Kidney (tissue), 14 donors: ENCODE results near the gene NANS. TPM values are rescaled to one million over a fixed set of nuclear protein-coding genes. Genes with fewer than 3 reads are reported as not detected.

ENCODE experiments used
- DNase-seq, 5 donors: peaks; one replicate each; pipeline ENCODE4 v3.0.0-alpha.2; 2013 to 2020
- FAIRE-seq: peaks from 2 replicates; lab custom pipeline; 2012; peaks lifted over from hg19 to GRCh38; lab: Jason Lieb, UNC
- H3K27ac ChIP-seq, 2 donors: one replicate each; pipeline ENCODE4 v1.7.0; 2013; ENCODE audit warnings: low read depth in 2 of 2, low read length in 2 of 2, inconsistent platforms in 1 of 2
- H3K27me3 ChIP-seq: one replicate; pipeline ENCODE4 v1.7.1; 2013; ENCODE audit warnings: low read length, inconsistent platforms; ENCODE audit not compliant: control insufficient read depth, insufficient read depth
- H3K36me3 ChIP-seq, 3 donors: one replicate each; pipeline versions ENCODE4 v1.7.0 to v1.7.1; 2013; ENCODE audit warnings: low read length in 3 of 3, control low read depth in 1 of 3, inconsistent platforms in 1 of 3; ENCODE audit not compliant: insufficient read depth in 3 of 3, control insufficient read depth in 2 of 3
- H3K4me1 ChIP-seq, 3 donors: one replicate each; pipeline versions ENCODE4 v1.7.0 to v1.7.1; 2013; ENCODE audit warnings: low read length in 3 of 3, inconsistent platforms in 1 of 3, low read depth in 1 of 3; ENCODE audit not compliant: control insufficient read depth in 2 of 3, insufficient read depth in 2 of 3
- H3K4me3 ChIP-seq, 3 donors: one replicate each; pipeline versions ENCODE4 v1.7.0 to v1.8.1; 2013; ENCODE audit warnings: low read length in 3 of 3, control low read depth in 1 of 3, inconsistent platforms in 1 of 3
- H3K9ac ChIP-seq, 3 donors: one replicate each; pipeline versions ENCODE4 v1.7.0 to v1.7.1; 2013; ENCODE audit warnings: low read length in 3 of 3, control low read depth in 1 of 3, inconsistent platforms in 1 of 3
- H3K9me3 ChIP-seq, 3 donors: one replicate each; pipeline versions ENCODE4 v1.7.0 to v1.7.1; 2013; ENCODE audit warnings: low read length in 3 of 3, control low read depth in 1 of 3, inconsistent platforms in 1 of 3; ENCODE audit not compliant: control insufficient read depth in 2 of 3, insufficient read depth in 1 of 3
- intact Hi-C: fragments of 100-400 bp; cut with DNase I; formaldehyde crosslinking; loops from one replicate; pipeline ENCODE4 v1.11.1; 2022
- polyA plus RNA-seq: library from polyadenylated mRNA; stranded (reverse); fragments of 350-450 nt; fragmentation: Illumina TruSeq; extraction: RNeasy Lipid Tissue Mini Kit (QIAGEN cat#74804); gene quantifications from one replicate; pipeline ENCODE4 v1.2.3, GENCODE V29; 2014; ENCODE audit warnings: low read depth, low replicate concordance; ENCODE audit not compliant: insufficient read depth
- total RNA-seq: library from RNA; stranded (reverse); fragmentation: NEBNext Ultra II Directional; extraction: Animal tissue kit (Norgen Biotek cat#: 25700); gene quantifications from one replicate; pipeline ENCODE4 v1.2.1, GENCODE V29; 2021
- TF ChIP-seq, protein P1 (sequence below): IDR thresholded peaks from 3 replicates; pipeline ENCODE4 v1.5.1; 2012; ENCODE audit warnings: mild to moderate bottlenecking, moderate library complexity, borderline replicate concordance; ENCODE audit not compliant: insufficient read depth; ENCODE audit errors: extremely low read depth
- donor health status: control.
- donor health status: control.
- donor health status: control.
- donor health status: control.
- donor health status: control.
- donor health status: DM: yes; HTN: yes; CAD: no.
- donor health status: Normal renal cell carcinoma (clear cell type).

The NANS gene
- total and polyA plus RNA-seq, 2 donors from 2014 or later = 35.8 to 47.7 TPM

DNA sequence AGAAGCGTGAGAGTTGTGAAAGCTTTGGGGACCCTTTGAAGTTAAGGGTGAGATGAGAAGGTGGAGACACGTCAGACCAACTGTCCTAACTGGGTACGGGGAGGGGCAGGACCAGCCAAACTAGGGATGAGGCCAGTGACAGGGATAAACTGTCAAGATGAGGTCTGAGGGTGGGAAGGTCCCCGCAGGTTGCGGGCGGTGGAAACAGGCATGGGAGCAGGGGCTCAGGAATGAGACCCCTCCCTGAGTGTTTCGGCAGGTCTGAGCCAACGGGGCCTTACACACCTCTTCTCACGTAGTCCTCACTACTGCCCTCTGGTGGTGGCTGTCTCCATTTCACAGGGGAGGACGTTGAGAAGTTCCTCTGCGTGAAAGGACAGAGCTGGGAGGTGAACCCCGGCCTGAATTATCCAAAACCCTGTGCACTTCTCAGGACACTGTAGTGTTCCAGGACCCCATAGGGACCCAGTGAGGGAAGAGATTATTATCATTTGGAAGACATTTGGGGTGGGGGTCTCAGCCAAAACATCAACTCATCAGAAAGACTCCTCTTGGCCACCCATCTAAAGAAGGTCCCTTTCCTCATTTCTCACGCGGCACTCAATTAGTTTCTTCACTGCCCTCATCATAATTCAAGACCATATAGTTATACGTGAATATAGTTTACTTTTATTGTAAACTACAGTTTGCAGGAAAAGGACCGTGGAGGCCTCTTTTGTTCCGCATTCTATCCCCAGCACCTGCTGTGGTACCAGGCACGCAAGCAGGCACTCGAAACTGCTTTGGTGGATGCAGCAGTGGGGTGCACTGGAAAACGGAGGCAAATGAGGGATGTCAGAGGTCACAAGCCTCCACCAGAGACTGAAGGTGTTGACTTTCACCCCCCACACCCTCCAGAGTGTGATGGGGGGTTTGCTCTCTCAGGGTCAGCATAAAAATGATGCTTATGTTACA is 21.7 kb upstream of the NANS start:
- FAIRE-seq = no peak
- no peak overlapping the region for H3K9ac ChIP-seq

DNA sequence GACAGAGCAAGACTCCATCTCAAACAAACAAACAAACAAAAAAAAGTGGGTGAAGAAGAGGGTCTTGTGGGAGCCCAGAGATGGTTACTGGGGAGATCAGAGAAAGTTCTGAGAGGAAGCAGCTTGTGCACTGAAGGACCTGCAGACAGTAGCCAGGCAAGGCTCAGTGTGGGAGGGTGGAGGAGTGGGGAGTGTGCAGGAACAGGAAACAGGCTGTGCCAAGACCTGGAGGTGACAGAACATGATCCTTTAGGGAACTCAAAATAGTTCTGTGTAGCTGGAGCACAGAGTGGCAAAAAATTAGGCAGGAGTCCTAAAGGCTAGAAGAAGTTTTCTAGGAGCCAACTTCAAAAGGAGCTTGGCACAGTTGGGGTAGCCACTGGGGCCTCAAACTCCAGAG is 19.2 kb upstream of the NANS start:
- Histone ChIP-seq H3K4me3 (no peak overlapping the region), H3K9ac (no peak overlapping the region), H3K27me3 (no peaks in the 10 kb centered on the region), H3K36me3 (no peaks in the 10 kb centered on the region), H3K27ac (no peak overlapping the region), H3K4me1 (peaks cover 0 to 3% (median 0%) of the 10 kb centered on the region in 3 donors), H3K9me3 (no peaks in the 10 kb centered on the region)
- DNase-seq (no peak), FAIRE-seq (no peak)
- intact Hi-C loops = loop anchor here (10.0 kb wide), 1 partner anchor 113 kb away; the partner anchor contains the start of gene TRMO
- TF ChIP-seq, protein P1, sequence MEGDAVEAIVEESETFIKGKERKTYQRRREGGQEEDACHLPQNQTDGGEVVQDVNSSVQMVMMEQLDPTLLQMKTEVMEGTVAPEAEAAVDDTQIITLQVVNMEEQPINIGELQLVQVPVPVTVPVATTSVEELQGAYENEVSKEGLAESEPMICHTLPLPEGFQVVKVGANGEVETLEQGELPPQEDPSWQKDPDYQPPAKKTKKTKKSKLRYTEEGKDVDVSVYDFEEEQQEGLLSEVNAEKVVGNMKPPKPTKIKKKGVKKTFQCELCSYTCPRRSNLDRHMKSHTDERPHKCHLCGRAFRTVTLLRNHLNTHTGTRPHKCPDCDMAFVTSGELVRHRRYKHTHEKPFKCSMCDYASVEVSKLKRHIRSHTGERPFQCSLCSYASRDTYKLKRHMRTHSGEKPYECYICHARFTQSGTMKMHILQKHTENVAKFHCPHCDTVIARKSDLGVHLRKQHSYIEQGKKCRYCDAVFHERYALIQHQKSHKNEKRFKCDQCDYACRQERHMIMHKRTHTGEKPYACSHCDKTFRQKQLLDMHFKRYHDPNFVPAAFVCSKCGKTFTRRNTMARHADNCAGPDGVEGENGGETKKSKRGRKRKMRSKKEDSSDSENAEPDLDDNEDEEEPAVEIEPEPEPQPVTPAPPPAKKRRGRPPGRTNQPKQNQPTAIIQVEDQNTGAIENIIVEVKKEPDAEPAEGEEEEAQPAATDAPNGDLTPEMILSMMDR = no peak

More for the DNA sequence above, 21.7 kb upstream of the NANS start:
- Histone ChIP-seq H3K27me3 (no peaks in the 10 kb centered on the region), H3K27ac (no peak overlapping the region), H3K4me1 (peaks cover 0 to 3% (median 0%) of the 10 kb centered on the region in 3 donors), H3K36me3 (no peaks in the 10 kb centered on the region), H3K9me3 (no peaks in the 10 kb centered on the region), H3K4me3 (no peak overlapping the region)
- peak; percentile 74 to 89 (median 76) for DNase-seq
- TF ChIP-seq, protein P1 = peak; percentile 82
- intact Hi-C loops = loop anchor here (10.0 kb wide), 1 partner anchor 110 kb away; the partner anchor contains the start of gene TRMO

DNA sequence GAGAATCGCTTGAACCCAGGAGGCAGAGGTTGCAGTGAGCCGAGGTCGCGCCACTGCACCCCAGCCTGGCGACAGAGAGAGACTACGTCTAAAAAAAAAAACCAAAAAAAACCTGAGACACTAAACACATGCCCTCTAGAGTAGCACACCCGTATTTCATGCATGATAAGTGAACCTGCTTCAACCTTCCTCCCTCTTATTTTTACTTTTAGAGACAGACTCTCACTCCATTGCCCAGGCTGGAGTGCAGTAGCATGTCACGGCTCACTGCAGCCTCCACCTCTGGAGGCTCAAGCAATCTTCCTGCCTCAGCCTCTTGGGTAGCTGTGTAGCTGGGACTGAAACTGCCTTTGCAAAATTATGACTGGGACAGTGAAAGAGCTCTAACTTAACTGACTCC is 17.6 kb upstream of the NANS start:
- H3K36me3 ChIP-seq = no peaks in the 10 kb centered on the region
- DNase-seq = peak in 1 of 5 donors; percentile 26
- H3K9ac ChIP-seq = no peak overlapping the region
- no peak overlapping the region for H3K4me3 ChIP-seq
- H3K27ac ChIP-seq = no peak overlapping the region
- H3K9me3 ChIP-seq = no peaks in the 10 kb centered on the region
- intact Hi-C loops = loop anchor here (10.0 kb wide), 1 partner anchor 114 kb away; the partner anchor contains the start of gene TRMO
- TF ChIP-seq, protein P1 = no peak
- peaks cover 0 to 3% (median 0%) of the 10 kb centered on the region in 3 donors for H3K4me1 ChIP-seq
- H3K27me3 ChIP-seq = no peaks in the 10 kb centered on the region
- FAIRE-seq = no peak
